ENCODE results near the gene CYTIP. TPM values are rescaled to one million over a fixed set of nuclear protein-coding genes. Genes with fewer than 3 reads are reported as not detected.

CYTIP gene
- total RNA-seq, 2 donors from 2014 or later, result 0.31 TPM; not detected in 1

GRCh38 chr2:157486596-157487270 lies 42.8 kb upstream of the CYTIP start:
- Histone ChIP-seq H3K9me3 (ENCODE audit: control insufficient read depth, low read length) (no peaks in the 10 kb centered on the region), H3K4me1 (ENCODE audit: control insufficient read depth, insufficient read depth, low read length) (peaks cover 9% of the 10 kb centered on the region), H3K27ac (ENCODE audit: low read depth, low read length) (no peak overlapping the region), H3K4me3 (ENCODE audit: low read length) (no peak overlapping the region), H3K36me3 (ENCODE audit: control insufficient read depth, insufficient read depth, low read length) (no peaks in the 10 kb centered on the region), H3K27me3 (ENCODE audit: control insufficient read depth, insufficient read depth, low read length, poor library complexity, severe bottlenecking) (no peaks in the 10 kb centered on the region), H3K9ac (ENCODE audit: extremely low read depth, low read length, poor library complexity, severe bottlenecking) (no peak overlapping the region)
- peaks cover 5% of the 10 kb centered on the region for H3K4me1 Mint-ChIP-seq
- DNase-seq, result no peak
- no peaks in the 10 kb centered on the region for H3K36me3 Mint-ChIP-seq (ENCODE audit: low read depth)
- TF ChIP-seq CTCF (conservative IDR thresholded peaks at IDR 0.05), result no peak
- no peaks in the 10 kb centered on the region for H3K9me3 Mint-ChIP-seq
- H3K4me3 Mint-ChIP-seq, result no peak overlapping the region
- WGBS, 2 experiments (ENCODE audit: insufficient coverage in 1 of 2, insufficient read length in 1 of 2), result 91 to 92% methylated on average over 1 to 4 of the region's 4 CpGs
- H3K27ac Mint-ChIP-seq, result no peak overlapping the region
- no peaks in the 10 kb centered on the region for H3K27me3 Mint-ChIP-seq (ENCODE audit: insufficient read depth)

- Histone ChIP-seq H3K27ac (ENCODE audit: low read depth, low read length) (no peak overlapping the region), H3K9ac (ENCODE audit: extremely low read depth, low read length, poor library complexity, severe bottlenecking) (no peak overlapping the region), H3K4me1 (ENCODE audit: control insufficient read depth, insufficient read depth, low read length) (no peaks in the 10 kb centered on the region), H3K36me3 (ENCODE audit: control insufficient read depth, insufficient read depth, low read length) (no peaks in the 10 kb centered on the region), H3K9me3 (ENCODE audit: control insufficient read depth, low read length) (no peaks in the 10 kb centered on the region), H3K27me3 (ENCODE audit: control insufficient read depth, insufficient read depth, low read length, poor library complexity, severe bottlenecking) (no peaks in the 10 kb centered on the region), H3K4me3 (ENCODE audit: low read length) (no peak overlapping the region)
- no peaks in the 10 kb centered on the region for H3K4me1 Mint-ChIP-seq
- H3K4me3 Mint-ChIP-seq, result no peak overlapping the region
- H3K36me3 Mint-ChIP-seq (ENCODE audit: low read depth), result no peaks in the 10 kb centered on the region
- DNase-seq, result no peak
- H3K27ac Mint-ChIP-seq, result no peak overlapping the region
- no peak for TF ChIP-seq CTCF (conservative IDR thresholded peaks at IDR 0.05)
- H3K9me3 Mint-ChIP-seq, result no peaks in the 10 kb centered on the region
- WGBS, 2 experiments (ENCODE audit: insufficient coverage in 1 of 2, insufficient read length in 1 of 2), result 94 to 100% methylated on average over 1 to 3 of the region's 3 CpGs
- no peaks in the 10 kb centered on the region for H3K27me3 Mint-ChIP-seq (ENCODE audit: insufficient read depth)
Observed at GRCh38 chr2:157480182-157480961, 36.5 kb upstream of the CYTIP start.

- no peak for DNase-seq
- H3K36me3 Mint-ChIP-seq (ENCODE audit: low read depth), result no peaks in the 10 kb centered on the region
- no peak overlapping the region for H3K4me3 Mint-ChIP-seq
- no peaks in the 10 kb centered on the region for H3K4me1 ChIP-seq (ENCODE audit: control insufficient read depth, insufficient read depth, low read length)
- no peak overlapping the region for H3K27ac ChIP-seq (ENCODE audit: low read depth, low read length)
- no peaks in the 10 kb centered on the region for H3K36me3 ChIP-seq (ENCODE audit: control insufficient read depth, insufficient read depth, low read length)
- 87 to 93% methylated on average over 2 to 7 of the region's 7 CpGs for WGBS, 2 experiments (ENCODE audit: insufficient coverage in 1 of 2, insufficient read length in 1 of 2)
- H3K27ac Mint-ChIP-seq, result no peak overlapping the region
- no peaks in the 10 kb centered on the region for H3K9me3 ChIP-seq (ENCODE audit: control insufficient read depth, low read length)
- no peaks in the 10 kb centered on the region for H3K27me3 ChIP-seq (ENCODE audit: control insufficient read depth, insufficient read depth, low read length, poor library complexity, severe bottlenecking)
- H3K27me3 Mint-ChIP-seq (ENCODE audit: insufficient read depth), result no peaks in the 10 kb centered on the region
- no peaks in the 10 kb centered on the region for H3K9me3 Mint-ChIP-seq
- H3K4me1 Mint-ChIP-seq, result no peaks in the 10 kb centered on the region
- H3K9ac ChIP-seq (ENCODE audit: extremely low read depth, low read length, poor library complexity, severe bottlenecking), result no peak overlapping the region
- no peak for TF ChIP-seq CTCF (conservative IDR thresholded peaks at IDR 0.05)
- no peak overlapping the region for H3K4me3 ChIP-seq (ENCODE audit: low read length)
Observed at GRCh38 chr2:157479081-157480027, 35.5 kb upstream of the CYTIP start.

Data from endodermal cell (in vitro differentiated cells).